Esophagus squamous epithelium (tissue), 4 donors: Measurements from ENCODE around the gene HLA-DPA1.

Experiments used
- POLR2A ChIP-seq, 4 donors: fragments of 450-650 bp; IDR thresholded peaks; one replicate each; pipeline ENCODE4 v1.6.1; 2017; ENCODE audit warnings: antibody characterized with exemption in 4 of 4, mild to moderate bottlenecking in 4 of 4, moderate library complexity in 3 of 4
- TF ChIP-seq, protein P1 (sequence below), 6 experiments: fragments of 450-650 bp in 4 of 6; fragments of 200-600 bp in 2 of 6; sonication (generic) in 2 of 6; IDR thresholded peaks; one replicate each; pipeline ENCODE4 v1.5.1; 2016 to 2019; ENCODE audit warnings: antibody characterized with exemption in 6 of 6, mild to moderate bottlenecking in 4 of 6, moderate library complexity in 4 of 6

DNA sequence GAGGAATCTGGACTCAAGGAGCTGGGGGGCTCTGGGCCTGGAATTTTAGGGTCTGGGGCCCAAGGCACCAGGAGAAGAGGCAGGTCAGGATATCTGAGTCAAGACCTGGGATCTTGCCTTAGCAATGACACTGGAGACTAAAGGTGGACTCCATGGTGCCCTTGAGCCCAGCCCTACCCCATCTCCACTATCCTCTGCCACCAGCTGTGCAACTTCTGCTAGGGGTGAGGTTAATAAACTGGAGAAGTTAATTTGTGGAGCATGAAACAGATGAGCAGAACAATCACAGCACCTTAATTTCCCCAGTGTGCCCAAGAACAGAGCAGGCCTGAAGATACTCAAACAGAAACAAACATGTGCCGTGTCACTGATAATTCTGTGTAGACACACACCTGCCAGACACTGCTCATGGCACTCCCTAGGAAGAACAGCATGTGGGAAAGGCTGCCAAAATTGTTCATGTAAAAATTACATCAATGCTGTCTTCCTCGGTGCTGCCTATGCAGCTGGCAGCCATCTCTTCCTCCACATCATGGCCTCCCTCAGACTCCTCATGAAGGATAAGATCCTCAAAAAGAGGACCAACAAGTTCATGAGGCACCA lies 5.6 kb upstream of the HLA-DPA1 start:
- TF ChIP-seq, protein P1, sequence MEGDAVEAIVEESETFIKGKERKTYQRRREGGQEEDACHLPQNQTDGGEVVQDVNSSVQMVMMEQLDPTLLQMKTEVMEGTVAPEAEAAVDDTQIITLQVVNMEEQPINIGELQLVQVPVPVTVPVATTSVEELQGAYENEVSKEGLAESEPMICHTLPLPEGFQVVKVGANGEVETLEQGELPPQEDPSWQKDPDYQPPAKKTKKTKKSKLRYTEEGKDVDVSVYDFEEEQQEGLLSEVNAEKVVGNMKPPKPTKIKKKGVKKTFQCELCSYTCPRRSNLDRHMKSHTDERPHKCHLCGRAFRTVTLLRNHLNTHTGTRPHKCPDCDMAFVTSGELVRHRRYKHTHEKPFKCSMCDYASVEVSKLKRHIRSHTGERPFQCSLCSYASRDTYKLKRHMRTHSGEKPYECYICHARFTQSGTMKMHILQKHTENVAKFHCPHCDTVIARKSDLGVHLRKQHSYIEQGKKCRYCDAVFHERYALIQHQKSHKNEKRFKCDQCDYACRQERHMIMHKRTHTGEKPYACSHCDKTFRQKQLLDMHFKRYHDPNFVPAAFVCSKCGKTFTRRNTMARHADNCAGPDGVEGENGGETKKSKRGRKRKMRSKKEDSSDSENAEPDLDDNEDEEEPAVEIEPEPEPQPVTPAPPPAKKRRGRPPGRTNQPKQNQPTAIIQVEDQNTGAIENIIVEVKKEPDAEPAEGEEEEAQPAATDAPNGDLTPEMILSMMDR (IDR thresholded peaks at IDR 0.05), result no peak
- TF ChIP-seq POLR2A (IDR thresholded peaks at IDR 0.05), result no peak
